COLO668 (cell line): Measurements from ENCODE around the gene CDC5L.
A peak's percentile ranks its signal among the peaks of the same experiment; 100 is the strongest.

ENCODE experiments used
- DNase-seq: peaks from one replicate; lab custom pipeline; 2025; ENCODE audit not compliant: unreplicated experiment; lab: John Stamatoyannopoulos, UW

The CDC5L gene

DNA sequence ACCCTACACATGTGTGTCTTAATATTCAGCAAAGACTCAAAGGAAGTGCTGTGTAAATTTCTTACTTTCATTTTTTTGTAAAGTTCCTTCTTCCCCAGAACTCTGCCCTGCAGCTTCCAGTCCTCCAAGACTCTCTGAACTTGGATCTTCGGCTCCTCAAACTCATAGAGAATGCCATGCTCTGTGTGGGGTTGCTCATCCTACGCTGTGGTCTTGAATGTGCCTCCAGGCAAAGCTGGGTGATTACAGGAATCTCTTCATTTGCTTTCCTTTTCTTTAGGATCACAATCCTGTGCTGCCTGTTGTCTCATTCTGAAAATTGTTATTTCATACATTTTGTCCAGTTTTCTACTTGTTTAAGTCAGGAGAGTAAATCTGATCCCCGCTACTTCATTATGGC lies 14.5 kb upstream of the CDC5L start:
- DNase-seq: no peak

DNA sequence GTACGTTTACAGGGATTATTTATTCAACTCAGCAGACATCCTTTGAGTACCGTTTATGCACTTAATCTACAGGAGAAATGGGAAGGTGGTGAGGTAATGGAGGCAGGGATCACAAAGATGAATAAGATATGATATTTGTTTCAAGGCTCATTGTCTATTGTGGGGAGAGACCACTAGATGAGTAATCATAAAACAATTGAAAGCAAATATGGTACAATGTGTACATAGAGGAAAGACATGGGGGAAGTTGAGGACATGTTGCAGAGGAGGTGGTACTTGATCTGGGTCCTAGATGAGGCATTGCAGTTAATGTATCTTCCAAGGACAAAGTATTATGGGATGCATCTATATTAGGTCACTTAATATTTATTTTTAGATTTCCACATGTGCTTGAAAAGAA lies 13.7 kb upstream of the CDC5L start:
- DNase-seq: no peak

DNA sequence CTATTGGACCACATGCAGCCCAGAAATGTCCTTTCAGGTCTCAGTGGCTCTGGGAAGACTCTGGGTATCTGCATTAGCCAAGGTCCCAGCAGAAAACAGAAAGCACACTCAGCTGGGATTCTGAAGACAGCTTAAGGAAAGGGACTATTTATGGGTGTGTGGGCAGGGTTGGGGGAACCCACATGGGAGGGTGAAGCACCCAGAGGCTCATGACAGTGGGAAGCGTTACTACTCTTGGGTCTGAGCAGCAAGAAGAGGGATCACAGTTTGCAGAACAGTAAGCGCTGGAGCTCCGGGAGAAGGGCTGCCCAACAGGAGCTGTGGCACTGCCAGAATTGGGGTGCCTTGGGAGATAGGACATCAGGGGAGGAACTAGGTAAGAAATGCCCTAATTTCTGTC lies 12.4 kb upstream of the CDC5L start:
- DNase-seq: no peak

- no peak for DNase-seq
These were observed 10.0 kb upstream of the CDC5L start for GRCh38 chr6:44377484-44377883.

GRCh38 chr6:44377971-44378370 lies 9.5 kb upstream of the CDC5L start:
- DNase-seq: no peak

DNA sequence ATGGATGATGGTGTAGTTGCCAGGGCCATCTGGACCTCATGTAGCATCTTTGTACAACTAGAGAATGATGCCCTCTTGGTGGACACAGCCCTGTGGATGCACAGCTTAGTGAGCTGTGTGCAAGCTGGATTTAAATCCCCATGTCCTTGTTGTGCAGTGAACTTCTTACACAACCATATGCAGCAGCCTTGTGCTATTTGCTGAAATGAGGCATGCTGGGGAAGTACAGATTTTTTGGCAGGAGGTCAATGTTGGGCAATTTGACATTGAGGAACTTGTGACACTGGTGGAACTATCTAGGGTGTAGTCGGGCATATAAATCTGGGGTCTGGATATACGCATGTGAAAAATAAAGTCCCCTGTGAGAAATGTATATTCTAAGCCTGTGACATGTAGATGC lies 5.8 kb upstream of the CDC5L start:
- no peak for DNase-seq

DNA sequence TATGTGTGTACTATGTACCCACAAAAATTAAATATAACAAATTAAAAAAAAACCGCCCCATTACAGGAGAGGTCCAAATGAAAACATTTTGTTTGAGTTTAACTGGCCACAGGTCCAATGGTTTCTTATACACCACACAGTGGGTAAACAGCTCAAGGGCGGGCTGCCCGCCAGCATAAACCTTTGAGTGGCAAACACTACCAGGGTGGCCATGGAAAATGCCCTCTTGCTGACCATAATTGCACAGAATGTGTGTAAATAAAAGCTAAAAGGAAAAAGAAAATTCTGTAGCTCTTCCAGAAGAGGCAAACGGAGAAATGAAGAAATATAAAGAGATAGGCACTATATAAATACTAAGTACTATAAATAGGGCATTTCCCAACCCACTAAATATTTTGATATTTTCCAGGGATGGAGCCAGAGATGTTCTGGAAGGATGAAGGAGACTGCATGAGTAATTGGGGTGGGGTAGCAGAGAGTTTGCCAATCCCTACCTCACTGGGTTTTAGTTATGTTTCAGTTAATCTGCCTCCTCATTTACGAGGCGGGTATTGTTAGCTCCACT lies 1.1 kb upstream of the CDC5L start:
- DNase-seq: peak; percentile 17

DNA sequence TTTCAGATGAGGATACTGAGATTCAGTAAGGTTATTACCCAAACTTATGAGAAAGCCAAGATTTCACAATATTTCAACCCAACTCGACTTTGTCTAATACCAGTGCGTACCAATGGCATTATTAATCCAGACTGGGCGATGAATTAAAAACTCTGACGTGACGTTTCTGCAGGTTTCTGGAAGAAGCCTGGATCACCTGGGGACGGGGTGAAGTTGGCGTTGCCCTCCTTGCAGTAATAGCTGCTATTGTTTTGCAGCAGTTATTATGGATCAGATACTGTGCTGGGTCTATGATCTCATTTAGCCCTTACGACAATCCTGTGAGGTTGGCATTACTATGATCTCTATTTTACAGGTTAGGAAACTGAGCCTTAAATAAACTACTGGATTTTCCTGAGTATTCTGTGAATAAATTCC lies 569 bp upstream of the CDC5L start:
- DNase-seq: no peak

GRCh38 chr6:44388135-44388487 lies 605 bp downstream of the CDC5L start:
- no peak for DNase-seq

GRCh38 chr6:44388887-44389286 lies 1.4 kb downstream of the CDC5L start:
- DNase-seq: no peak

DNA sequence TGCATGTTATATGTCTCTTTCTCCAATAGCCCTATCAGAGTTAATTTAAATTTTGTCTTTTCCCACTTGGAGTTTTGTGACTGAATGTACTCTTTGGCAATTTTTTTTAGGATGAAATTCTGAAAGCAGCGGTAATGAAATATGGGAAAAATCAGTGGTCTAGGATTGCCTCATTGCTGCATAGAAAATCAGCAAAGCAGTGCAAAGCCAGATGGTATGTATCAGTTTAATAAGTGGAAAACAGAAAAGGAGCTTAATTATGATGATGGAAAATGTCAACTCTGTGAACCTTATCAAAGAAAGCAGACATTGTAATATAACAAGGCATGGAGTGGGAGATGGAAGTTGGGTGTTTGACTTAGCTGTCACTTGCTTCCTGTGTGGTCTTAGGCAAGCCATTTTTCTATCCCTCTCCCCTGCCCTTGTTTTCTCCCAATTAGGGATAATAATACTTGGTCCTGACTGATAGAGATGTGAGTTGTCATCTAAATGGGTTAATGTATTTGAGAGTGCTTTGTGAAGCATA lies 2.7 kb downstream of the CDC5L start:
- no peak for DNase-seq

DNA sequence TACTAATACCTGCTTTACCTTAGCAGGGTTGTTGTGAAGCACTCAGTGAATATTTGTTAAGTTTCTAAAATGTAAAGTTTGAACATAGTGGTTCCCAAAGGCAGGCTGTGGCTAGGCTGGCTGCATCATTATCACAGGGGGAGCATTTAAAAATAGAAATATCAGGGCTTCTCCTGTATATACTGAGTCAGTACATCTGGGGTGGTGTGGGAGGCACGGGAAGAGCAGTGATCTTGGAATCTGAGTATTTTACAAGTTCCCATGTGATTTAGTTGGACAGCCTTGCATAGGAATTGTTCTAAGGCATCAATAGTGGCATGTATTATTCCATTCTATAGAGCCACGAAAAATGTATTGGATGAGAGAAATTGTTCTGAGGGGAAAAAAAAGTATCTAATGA lies 8.0 kb downstream of the CDC5L start:
- no peak for DNase-seq

- DNase-seq: no peak
These were observed 9.5 kb downstream of the CDC5L start for GRCh38 chr6:44396968-44397367.

DNA sequence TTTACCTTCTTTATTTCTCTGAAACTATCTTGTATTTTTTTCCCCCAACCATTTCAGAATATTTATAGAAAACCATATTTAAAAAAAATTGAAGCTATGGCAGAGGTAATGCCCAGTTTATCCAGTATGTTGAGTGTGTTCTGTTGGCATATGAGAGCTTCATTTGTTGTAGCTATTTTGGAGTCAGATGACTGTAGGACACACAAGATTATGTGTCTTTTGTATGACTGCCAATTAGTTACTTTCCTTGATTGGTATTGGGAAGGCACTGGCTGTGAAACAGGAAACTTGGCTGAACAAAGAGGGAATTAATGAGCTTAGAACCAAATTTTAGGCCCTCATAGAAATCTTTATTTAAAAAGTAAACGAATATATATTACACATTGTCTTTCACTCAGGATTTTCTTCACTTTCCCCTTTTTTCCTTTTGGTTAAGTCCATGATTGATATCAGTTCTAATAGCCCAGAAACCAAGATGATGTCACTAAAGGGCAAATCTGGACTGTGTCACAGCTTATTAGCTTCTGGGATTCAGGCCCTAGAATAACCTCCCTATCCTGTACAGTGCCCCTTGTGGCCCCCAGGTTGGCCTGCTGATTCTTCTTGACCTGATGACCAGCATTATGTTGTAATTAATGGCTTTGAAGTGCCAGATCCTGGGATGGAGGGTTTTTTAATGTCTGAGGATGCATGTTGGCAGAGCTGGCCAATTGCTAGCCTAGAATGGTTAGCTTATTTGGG lies 10.1 kb downstream of the CDC5L start:
- DNase-seq: no peak

DNA sequence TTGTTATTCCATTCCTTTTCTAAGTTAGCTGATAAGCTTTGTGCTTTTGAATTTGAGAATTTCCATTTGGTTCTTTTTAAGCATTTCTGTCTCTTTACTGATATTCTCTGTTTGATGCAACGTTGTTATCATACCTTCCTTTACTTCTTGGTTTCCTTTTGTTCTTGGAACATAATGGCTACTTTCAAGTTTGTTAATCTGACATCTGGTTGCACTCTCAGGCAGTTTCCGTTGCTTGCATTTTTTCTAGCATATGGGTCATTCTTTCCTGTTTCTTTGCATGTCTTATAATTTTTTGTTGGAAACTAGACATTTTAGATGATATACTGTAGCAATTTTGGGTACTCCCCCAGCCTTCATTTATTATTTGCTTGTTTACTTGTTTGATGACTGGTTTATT lies 12.5 kb downstream of the CDC5L start:
- DNase-seq: no peak

GRCh38 chr6:44400572-44400971 lies 13.1 kb downstream of the CDC5L start:
- DNase-seq: no peak

DNA sequence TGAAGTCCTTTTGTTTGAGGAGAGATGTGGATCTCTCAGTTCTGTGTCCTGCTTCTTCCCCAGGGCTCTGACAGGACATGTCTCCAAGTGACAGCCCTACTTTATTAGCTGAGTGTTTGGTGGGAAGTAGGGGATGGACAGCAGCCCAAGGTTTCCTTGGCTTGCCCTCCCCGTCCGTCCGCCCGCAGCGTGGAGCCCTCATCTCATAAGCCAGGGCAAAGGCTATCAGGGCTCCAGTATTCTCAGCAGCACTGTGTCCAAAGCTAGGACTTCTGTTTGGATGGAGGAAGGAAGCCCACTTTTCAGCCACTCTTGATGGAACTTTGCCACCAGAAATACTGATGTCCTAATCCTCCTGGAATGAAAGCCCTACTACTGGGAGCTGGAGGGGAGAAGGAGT lies 13.6 kb downstream of the CDC5L start:
- DNase-seq: no peak

DNA sequence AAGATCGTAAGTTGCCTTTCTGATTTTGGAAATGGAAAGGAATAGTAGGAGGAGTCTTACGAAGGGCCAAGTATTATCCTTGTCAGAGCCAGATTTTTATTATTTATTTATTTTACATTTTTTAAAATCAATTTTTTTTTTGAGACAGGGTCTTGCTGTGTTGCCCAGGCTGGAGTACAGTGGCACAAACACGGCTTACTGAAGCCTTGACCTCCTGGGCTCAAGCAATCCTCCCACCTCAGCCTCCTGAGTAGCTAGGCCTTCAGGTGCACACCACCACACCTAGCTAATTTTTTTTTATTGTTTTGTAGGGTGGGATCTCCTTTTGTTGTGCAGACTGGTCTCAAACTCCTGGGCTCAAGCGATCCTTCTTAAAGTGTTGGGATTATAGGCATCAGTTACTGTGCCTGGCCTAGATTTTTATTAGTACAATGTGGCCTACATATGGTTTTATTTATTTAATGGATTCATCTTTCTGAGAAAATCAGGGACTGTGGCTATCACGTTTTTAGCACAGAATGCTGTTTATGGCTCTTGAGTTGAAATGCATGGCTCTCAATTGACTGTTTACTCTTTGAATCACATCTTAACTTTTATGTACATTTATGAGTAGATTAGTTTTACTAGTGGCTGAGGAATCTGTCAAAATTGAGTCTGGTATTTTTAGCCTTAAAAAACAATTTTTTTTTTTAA lies 16.7 kb downstream of the CDC5L start:
- no peak for DNase-seq

GRCh38 chr6:44404715-44405099 lies 17.2 kb downstream of the CDC5L start:
- DNase-seq: no peak

DNA sequence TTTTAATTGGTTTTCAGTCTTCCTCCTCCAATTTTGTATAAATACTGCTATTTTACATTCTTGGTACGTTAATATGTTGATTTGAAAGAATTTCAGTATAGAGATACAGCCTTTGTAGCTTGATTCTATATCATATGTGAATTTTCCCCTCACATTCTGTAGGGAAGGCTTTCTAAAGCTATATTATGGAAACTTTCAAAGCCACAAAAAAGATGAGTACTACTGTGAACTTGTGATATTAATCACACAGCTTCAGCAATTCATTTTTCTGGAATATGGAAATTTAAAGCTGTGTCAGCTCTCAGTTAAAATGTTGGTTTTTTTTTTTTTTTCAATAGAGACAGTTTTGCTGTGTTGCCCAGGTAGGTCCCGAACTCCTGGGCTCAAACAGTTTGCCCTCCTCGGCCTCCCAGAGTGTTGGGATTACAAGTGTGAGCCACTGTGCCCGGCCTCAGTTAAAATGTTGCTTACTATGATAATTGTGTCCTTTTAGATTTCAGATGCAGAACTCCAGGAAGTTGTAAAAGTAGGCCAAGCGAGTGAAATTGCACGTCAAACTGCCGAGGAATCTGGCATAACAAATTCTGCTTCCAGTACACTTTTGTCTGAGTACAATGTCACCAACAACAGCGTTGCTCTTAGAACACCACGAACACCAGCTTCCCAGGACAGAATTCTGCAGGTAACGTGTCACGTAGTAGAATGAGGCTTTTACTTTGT lies 20.6 kb downstream of the CDC5L start:
- no peak for DNase-seq

GRCh38 chr6:44409207-44409794 lies 21.8 kb downstream of the CDC5L start:
- no peak for DNase-seq
